Fibroblast of skin of left biceps (primary cell): ENCODE results near the gene MT1HL1.
"Not testable (repeated sequence)": the region's sequence is repeated elsewhere in the genome, so short reads cannot be mapped to it uniquely, and the experiment has no call there.

Experiments
- DNase-seq, 2 experiments: peaks; one replicate each; pipeline ENCODE4 v3.0.0-alpha.2; 2013; ENCODE audit warnings: low read depth in 2 of 2

The MT1HL1 gene

DNA sequence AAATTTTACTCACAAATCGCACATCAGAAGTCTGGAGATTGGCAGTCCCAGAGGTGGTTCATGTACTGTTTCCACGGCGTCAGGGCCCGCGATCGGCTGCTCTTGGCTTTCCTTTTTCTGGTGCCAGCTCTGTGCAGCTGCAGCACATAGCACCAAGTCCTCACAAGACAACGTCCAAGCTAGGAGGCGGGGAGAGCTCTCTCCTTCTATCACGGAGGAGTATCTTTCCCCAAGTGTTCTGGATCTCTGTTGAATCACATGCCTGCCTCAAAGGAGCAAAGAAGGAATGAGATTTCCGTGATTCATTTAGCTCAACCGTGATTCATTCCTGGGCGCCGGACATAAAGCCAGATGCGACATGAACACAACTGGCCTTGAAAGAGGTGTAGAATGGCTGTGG, 25.5 kb downstream of the MT1HL1 start:
- no peak for DNase-seq

DNA sequence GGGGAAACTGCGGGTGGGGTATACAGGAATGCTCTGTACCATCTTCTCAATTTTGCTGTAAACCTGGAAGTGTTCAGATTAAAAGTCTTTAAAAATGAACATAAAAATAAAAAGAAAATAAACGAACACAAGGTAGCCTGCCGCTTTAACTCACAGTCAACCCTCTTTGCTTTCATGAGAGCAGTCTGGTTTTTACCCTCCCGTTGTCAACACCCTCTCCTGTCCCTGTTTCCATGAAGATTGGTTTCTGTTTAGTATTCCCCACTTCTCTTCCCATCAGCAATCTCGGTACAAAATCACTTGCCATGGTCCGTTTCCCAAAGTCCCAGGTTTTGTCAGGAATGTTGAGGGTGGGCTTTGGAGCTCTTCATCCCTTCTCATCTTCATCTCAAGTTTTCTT, 28.8 kb downstream of the MT1HL1 start:
- DNase-seq, result no peak

DNA sequence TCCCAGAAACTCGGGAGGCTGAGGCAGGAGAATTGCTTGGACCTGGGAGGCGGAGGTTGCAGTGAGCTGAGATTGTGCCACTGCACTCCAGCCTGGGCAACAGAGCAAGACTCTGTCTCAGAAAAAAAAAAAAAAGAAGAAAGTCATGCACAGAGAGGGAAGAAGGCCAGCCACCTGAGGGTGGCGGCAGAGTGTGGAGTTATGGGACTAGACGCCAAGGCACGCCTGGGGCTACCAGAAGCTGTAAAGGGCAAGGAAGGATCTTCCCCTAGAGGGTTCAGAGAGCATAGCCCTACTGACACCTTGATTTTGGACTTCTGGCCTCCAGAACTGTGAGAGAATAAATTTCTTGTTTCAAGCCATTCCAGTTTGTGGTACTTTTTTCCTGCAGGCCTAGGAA, 30.2 kb downstream of the MT1HL1 start:
- not testable (repeated sequence) for DNase-seq

DNA sequence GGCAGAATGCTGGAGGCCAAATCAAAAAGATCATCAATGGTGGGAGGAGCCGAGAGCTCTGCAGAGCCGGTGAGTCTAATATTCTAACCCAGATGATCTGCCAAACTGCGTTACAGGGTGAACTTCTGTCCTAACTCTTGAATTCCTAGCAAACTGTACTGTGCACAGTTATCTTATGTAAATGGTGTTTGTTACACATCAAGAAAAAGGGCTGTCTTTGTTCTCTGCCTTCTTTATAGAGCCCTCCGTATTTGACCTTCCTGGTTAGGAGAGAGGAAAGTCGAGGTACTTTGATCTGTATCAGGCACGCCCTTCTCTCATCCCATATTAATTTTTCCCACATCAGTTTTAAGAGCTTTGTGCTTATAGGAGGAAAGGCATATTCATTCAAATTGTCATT, 37.6 kb downstream of the MT1HL1 start:
- DNase-seq, result no peak

DNA sequence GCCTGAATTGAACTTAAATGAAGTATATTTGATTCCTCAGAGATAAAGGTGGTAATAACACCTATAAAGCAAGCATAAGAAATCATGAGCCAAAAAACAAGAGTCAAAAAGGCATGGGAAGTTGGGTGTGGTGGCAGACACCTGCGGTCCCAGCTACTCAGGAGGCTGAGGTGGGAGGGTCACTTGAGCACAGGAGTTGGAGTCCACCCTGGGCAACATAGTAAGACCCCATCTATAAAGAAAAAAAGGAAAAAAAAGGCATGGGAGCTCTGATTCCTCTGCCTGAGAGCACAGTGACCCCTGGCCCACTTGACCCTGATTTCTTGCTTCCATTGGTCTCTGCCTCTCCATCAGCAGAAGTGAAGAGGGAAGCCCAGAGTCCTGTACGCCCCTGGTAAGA, 40.3 kb downstream of the MT1HL1 start:
- no peak for DNase-seq

DNA sequence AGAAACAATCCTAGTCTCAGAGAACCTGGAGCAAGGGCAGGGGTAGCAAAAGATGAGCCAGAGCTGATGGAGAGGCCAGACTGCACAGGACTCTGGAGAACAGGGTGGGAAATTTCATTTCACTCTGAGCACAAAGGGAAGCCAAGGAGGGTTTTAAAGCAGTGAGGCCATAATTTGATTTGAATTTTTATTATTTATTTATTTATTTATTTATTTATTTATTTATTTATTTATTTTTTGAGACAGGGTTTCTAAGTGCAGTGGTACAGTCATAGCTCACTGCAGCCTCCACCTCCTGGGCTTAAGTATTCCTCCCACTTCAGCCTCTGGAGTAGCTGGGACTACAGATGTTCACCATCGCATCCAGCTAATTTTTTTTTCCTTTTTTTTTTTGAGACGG, 45.1 kb downstream of the MT1HL1 start:
- DNase-seq, result no peak

DNA sequence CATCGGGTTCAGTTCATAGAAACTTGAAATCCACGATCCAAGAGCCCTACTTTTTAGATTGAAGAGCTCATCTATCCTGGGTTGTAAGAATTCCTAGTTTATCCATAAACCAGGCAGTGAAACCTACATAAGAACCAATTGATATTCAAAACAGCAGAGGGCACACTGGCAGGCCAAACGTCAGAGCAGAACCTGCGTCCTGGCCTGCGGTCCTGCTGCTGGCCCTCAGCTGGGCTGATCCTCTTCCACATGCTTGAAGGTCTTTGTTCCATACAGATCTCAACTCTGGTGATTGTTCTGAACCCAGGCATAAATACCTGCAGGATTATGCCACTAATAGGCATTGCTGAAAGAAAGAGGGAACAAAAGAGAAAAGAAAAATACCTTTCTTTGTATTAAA, 47.0 kb downstream of the MT1HL1 start:
- no peak for DNase-seq
